ENCODE results near the gene FYN. TPM values are rescaled to one million over a fixed set of nuclear protein-coding genes. Genes with fewer than 3 reads are reported as not detected.

FYN gene
- total and polyA plus RNA-seq, 2 of the 13 experiments (the other 11 are each of a cell fraction or from before 2014, with no cell fraction given) = 15.5 to 24.6 TPM

DNA sequence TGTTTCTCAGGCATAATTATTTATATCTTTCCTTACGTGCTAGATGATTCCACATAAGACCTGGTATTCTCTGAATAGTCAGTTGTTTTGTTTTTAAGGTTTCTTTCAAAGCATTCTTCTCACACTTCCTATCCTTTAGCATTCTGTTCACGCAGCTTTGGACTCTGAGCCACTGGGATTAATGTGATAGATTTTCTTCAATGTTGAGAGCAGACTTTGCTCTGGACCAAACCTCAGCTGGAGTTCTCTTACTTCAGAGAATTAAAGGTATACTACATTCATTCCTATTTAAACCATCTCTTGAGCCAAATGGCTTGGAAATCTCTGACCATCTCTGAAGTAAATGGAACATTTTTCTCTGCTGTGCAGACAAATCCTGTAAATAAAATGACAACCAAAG lies 196.9 kb downstream of the FYN start (continued):
- TF ChIP-seq, protein P1, sequence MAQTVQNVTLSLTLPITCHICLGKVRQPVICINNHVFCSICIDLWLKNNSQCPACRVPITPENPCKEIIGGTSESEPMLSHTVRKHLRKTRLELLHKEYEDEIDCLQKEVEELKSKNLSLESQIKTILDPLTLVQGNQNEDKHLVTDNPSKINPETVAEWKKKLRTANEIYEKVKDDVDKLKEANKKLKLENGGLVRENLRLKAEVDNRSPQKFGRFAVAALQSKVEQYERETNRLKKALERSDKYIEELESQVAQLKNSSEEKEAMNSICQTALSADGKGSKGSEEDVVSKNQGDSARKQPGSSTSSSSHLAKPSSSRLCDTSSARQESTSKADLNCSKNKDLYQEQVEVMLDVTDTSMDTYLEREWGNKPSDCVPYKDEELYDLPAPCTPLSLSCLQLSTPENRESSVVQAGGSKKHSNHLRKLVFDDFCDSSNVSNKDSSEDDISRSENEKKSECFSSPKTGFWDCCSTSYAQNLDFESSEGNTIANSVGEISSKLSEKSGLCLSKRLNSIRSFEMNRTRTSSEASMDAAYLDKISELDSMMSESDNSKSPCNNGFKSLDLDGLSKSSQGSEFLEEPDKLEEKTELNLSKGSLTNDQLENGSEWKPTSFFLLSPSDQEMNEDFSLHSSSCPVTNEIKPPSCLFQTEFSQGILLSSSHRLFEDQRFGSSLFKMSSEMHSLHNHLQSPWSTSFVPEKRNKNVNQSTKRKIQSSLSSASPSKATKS (CRISPR knock-in tag; IDR thresholded peaks at IDR 0.05) = no peak
- TF ChIP-seq, protein P2, sequence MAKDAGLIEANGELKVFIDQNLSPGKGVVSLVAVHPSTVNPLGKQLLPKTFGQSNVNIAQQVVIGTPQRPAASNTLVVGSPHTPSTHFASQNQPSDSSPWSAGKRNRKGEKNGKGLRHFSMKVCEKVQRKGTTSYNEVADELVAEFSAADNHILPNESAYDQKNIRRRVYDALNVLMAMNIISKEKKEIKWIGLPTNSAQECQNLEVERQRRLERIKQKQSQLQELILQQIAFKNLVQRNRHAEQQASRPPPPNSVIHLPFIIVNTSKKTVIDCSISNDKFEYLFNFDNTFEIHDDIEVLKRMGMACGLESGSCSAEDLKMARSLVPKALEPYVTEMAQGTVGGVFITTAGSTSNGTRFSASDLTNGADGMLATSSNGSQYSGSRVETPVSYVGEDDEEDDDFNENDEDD (CRISPR knock-in tag; IDR thresholded peaks at IDR 0.05; ENCODE audit: borderline replicate concordance) = no peak
- no peak for TF ChIP-seq RARG (CRISPR knock-in tag; IDR thresholded peaks at IDR 0.05; ENCODE audit: low read depth)
- no peak for TF ChIP-seq ZFP36L1 (CRISPR knock-in tag; IDR thresholded peaks at IDR 0.05)
- TF ChIP-seq SRSF9 (IDR thresholded peaks at IDR 0.05; ENCODE audit: borderline replicate concordance, insufficient read depth, low read depth, low read length, poor library complexity, severe bottlenecking) = no peak
- TF ChIP-seq GZF1 (CRISPR knock-in tag; IDR thresholded peaks at IDR 0.05) = no peak
- TF ChIP-seq, protein P3, sequence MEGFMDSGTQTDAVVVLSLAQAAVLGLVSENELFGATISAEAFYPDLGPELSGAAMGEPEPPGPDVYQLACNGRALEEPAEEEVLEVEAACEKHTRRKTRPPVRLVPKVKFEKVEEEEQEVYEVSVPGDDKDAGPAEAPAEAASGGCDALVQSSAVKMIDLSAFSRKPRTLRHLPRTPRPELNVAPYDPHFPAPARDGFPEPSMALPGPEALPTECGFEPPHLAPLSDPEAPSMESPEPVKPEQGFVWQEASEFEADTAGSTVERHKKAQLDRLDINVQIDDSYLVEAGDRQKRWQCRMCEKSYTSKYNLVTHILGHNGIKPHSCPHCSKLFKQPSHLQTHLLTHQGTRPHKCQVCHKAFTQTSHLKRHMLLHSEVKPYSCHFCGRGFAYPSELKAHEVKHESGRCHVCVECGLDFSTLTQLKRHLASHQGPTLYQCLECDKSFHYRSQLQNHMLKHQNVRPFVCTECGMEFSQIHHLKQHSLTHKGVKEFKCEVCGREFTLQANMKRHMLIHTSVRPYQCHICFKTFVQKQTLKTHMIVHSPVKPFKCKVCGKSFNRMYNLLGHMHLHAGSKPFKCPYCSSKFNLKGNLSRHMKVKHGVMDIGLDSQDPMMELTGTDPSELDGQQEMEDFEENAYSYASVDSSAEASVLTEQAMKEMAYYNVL (CRISPR knock-in tag; IDR thresholded peaks at IDR 0.05; ENCODE audit: borderline replicate concordance) = no peak
- TF ChIP-seq NCOR1 (IDR thresholded peaks at IDR 0.05; ENCODE audit: borderline replicate concordance, low read length) = peak; percentile 88
- TF ChIP-seq, protein P4, sequence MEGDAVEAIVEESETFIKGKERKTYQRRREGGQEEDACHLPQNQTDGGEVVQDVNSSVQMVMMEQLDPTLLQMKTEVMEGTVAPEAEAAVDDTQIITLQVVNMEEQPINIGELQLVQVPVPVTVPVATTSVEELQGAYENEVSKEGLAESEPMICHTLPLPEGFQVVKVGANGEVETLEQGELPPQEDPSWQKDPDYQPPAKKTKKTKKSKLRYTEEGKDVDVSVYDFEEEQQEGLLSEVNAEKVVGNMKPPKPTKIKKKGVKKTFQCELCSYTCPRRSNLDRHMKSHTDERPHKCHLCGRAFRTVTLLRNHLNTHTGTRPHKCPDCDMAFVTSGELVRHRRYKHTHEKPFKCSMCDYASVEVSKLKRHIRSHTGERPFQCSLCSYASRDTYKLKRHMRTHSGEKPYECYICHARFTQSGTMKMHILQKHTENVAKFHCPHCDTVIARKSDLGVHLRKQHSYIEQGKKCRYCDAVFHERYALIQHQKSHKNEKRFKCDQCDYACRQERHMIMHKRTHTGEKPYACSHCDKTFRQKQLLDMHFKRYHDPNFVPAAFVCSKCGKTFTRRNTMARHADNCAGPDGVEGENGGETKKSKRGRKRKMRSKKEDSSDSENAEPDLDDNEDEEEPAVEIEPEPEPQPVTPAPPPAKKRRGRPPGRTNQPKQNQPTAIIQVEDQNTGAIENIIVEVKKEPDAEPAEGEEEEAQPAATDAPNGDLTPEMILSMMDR (CRISPR knock-in tag; IDR thresholded peaks at IDR 0.05) = no peak
- TF ChIP-seq FOSL2 (CRISPR knock-in tag; IDR thresholded peaks at IDR 0.05) = no peak
- TF ChIP-seq CBFB (CRISPR knock-in tag; IDR thresholded peaks at IDR 0.05) = no peak
- peak in 1 of 2 experiments; percentile 77; a peak in 2 of 4 replicates for TF ChIP-seq EP300 (IDR thresholded peaks at IDR 0.05; ENCODE audit: low read depth in 2 of 2, low read length in 2 of 2)
- no peak for TF ChIP-seq EP300 (CRISPR knock-in tag; IDR thresholded peaks at IDR 0.05; ENCODE audit: borderline replicate concordance)
- no peak for TF ChIP-seq ZNF775 (CRISPR knock-in tag; IDR thresholded peaks at IDR 0.05; ENCODE audit: borderline replicate concordance)
- no peak for TF ChIP-seq MIER3 (CRISPR knock-in tag; IDR thresholded peaks at IDR 0.05; ENCODE audit: borderline replicate concordance)
- TF ChIP-seq PHF5A (CRISPR knock-in tag; IDR thresholded peaks at IDR 0.05; ENCODE audit: low read depth, unreplicated experiment) = no peak
- TF ChIP-seq MTF2 (CRISPR knock-in tag; IDR thresholded peaks at IDR 0.05; ENCODE audit: borderline replicate concordance) = no peak
- no peak for TF ChIP-seq TCF7L2 (IDR thresholded peaks at IDR 0.05; ENCODE audit: low read depth, low read length)
- peak; percentile 47; the same call in 1 of the 2 replicates for TF ChIP-seq DPF2 (CRISPR knock-in tag; IDR thresholded peaks at IDR 0.05; ENCODE audit: borderline replicate concordance, low read depth)
- TF ChIP-seq TCF7 (IDR thresholded peaks at IDR 0.05; ENCODE audit: low read depth) = 0 out of 2 replicates have a peak, but pooled peaks have one; percentile 21
- 0 out of 2 replicates have a peak, but pooled peaks have one; percentile 6 for TF ChIP-seq TOE1 (CRISPR knock-in tag; IDR thresholded peaks at IDR 0.05)
- TF ChIP-seq FOXK2 (IDR thresholded peaks at IDR 0.05) = no peak
- peak; percentile 21; the same call in 1 of the 2 replicates for TF ChIP-seq RARA (CRISPR knock-in tag; IDR thresholded peaks at IDR 0.05)
- TF ChIP-seq HNRNPUL1 (IDR thresholded peaks at IDR 0.05; ENCODE audit: low read depth, low read length) = no peak
- no peak for TF ChIP-seq ATM (IDR thresholded peaks at IDR 0.05; ENCODE audit: borderline replicate concordance)

Data from HepG2 (cell line).